Fibroblast of mammary gland (primary cell): ENCODE data around the gene TBC1D1.

Source experiments
- DNase-seq: peaks from one replicate; pipeline ENCODE4 v3.0.0-alpha.2; 2010; ENCODE audit warnings: low read depth
- H3K4me3 ChIP-seq: 2 replicates; pipeline ENCODE4 v1.5.1; 2011; ENCODE audit warnings: low read depth, mild to moderate bottlenecking, low read length, moderate library complexity; ENCODE audit not compliant: control insufficient read depth
- CTCF ChIP-seq: conservative IDR thresholded peaks from 2 replicates; pipeline ENCODE4 v1.5.1; 2011; ENCODE audit warnings: low read depth, low read length, inconsistent platforms; ENCODE audit not compliant: control insufficient read depth, insufficient read depth

Gene TBC1D1

GRCh38 chr4:37885496-37885895, 5.4 kb upstream of the TBC1D1 start:
- DNase-seq = no peak
- TF ChIP-seq CTCF = no peak
- no peak overlapping the region for H3K4me3 ChIP-seq

DNA sequence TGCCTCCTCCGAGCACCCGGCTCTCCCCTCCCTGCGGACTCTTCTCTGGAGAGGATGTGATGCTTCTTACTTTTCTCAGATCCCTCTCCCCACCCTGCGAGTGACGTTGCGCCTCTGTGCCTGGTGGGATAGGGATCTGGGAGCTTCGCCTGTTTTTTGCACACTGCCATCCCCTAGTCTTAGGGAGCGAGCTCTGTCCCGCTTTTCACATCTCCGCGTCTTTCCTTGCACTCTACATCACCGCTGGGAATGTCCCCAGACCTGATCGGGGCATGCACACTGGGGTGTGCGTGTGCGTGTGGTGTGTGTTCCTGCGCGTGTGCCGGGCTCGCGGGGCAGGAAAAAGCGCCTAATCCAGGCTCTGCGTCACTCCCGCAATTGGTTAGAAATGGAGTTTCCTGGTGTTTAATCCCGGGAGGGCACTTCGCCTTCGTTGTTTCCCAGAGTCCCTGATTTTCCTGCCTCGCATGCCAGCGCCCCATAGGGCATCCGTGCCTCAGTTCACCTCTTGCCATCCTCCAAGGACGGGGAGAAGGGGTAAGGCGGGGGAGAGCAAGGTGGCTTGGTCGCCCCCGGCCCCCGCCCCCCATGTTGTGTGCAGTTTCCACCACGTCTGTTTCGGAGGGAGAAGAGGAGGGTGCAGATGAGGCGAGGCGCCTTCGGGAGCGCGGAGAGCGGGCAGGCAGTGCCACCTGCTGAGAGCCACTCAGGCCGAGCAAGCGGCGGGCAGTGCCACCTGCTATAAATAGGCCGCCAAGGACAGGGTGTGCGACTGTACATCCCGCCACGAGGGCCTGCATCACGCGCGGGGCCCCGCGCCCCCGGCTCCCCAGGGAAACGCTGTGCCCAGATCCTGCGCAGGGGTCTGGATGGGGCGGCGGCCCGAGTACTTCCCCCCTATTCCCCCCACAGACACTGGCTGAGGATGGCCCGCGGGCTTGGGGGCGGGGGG, 759 bp upstream of the TBC1D1 start:
- H3K4me3 ChIP-seq = peak overlapping the region; percentile 57
- peak; percentile 7 for DNase-seq
- TF ChIP-seq CTCF = no peak

- no peak for TF ChIP-seq CTCF
- peak overlapping the region; percentile 57 for H3K4me3 ChIP-seq
- peak; percentile 13 for DNase-seq
Observed at GRCh38 chr4:37891260-37892159, 626 bp downstream of the TBC1D1 start.

DNA sequence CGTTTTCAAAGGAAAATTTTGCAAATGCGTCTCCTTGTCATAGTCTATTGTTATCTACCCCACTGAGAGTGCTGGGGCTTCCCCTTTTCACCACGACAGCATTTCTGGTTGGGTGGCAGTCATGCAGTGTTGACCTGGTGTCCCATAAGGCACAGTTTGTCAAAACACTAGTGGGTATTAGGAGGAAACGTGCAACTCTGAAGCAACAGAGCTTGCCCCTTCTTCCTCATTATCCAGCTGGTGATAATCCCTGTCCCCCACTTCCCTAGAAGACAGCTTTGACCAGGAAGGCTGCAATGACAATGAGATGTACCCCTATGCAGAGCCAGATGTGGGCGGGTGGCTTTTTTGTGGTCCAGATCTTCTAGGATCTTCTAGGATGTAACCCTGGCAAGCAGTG, 1.8 kb downstream of the TBC1D1 start:
- H3K4me3 ChIP-seq = no peak overlapping the region
- no peak for TF ChIP-seq CTCF
- DNase-seq = no peak

- DNase-seq = no peak
- no peak for TF ChIP-seq CTCF
- H3K4me3 ChIP-seq = no peak overlapping the region
Observed at GRCh38 chr4:37893164-37893563, 2.3 kb downstream of the TBC1D1 start.

GRCh38 chr4:37895271-37895670, 4.4 kb downstream of the TBC1D1 start:
- no peak overlapping the region for H3K4me3 ChIP-seq
- no peak for TF ChIP-seq CTCF
- DNase-seq = no peak
